DND-41 (cell line): Measurements from ENCODE around the gene PLCXD3.

Experiments used
- ATAC-seq: fragments of 200-7000 bp; cut with Tn5 transposase; 3 replicates; pipeline ENCODE4 v1.9.1; 2021; ENCODE audit warnings: low read depth; ENCODE audit not compliant: insufficient read depth
- DNase-seq: peaks from one replicate; pipeline ENCODE4 v3.0.0-alpha.2; 2020
- H2AFZ ChIP-seq: 2 replicates; pipeline ENCODE4 v1.6.0; 2012; ENCODE audit warnings: low read depth, low read length
- H3K27ac ChIP-seq: 2 replicates; pipeline ENCODE4 v1.5.1; 2012; ENCODE audit warnings: low read length, inconsistent platforms
- H3K27me3 ChIP-seq: fragments of 200-600 bp; sonication (generic); 2 replicates; pipeline ENCODE4 v1.6.0; 2012; ENCODE audit warnings: low read length, mild to moderate bottlenecking, inconsistent platforms; ENCODE audit not compliant: insufficient read depth, poor library complexity
- H3K36me3 ChIP-seq: 2 replicates; pipeline ENCODE4 v1.5.1; 2012; ENCODE audit warnings: low read length, inconsistent platforms; ENCODE audit not compliant: insufficient read depth
- H3K4me1 ChIP-seq: 2 replicates; pipeline ENCODE4 v1.5.1; 2012; ENCODE audit warnings: mild to moderate bottlenecking, low read length; ENCODE audit not compliant: insufficient read depth
- H3K4me2 ChIP-seq: 2 replicates; pipeline ENCODE4 v1.6.0; 2012; ENCODE audit warnings: mild to moderate bottlenecking, moderate library complexity, low read length, inconsistent platforms; ENCODE audit not compliant: insufficient read depth
- H3K4me3 ChIP-seq, 2 experiments: fragments of 200-600 bp in 1 of 2; shearing (Covaris generic) in 1 of 2; 2 replicates each; pipeline ENCODE4 v1.5.1; 2012 to 2016; ENCODE audit warnings: inconsistent platforms in 2 of 2, low read length in 2 of 2, mild to moderate bottlenecking in 2 of 2, low read depth in 1 of 2, moderate library complexity in 1 of 2
- H3K79me2 ChIP-seq: 2 replicates; pipeline ENCODE4 v1.6.0; 2012; ENCODE audit warnings: low read length, inconsistent platforms; ENCODE audit not compliant: insufficient read depth
- H3K9ac ChIP-seq: 2 replicates; pipeline ENCODE4 v1.6.0; 2012; ENCODE audit warnings: low read depth, mild to moderate bottlenecking, inconsistent platforms, low read length, moderate library complexity
- H3K9me3 ChIP-seq: 2 replicates; pipeline ENCODE4 v1.5.1; 2012; ENCODE audit warnings: low read length, moderate library complexity, mild to moderate bottlenecking, inconsistent platforms; ENCODE audit not compliant: insufficient read depth, severe bottlenecking
- H4K20me1 ChIP-seq: 2 replicates; pipeline ENCODE4 v1.6.0; 2012; ENCODE audit warnings: low read length; ENCODE audit not compliant: insufficient read depth
- EZH2 ChIP-seq: IDR thresholded peaks from 3 replicates; pipeline ENCODE4 v1.6.1; 2012; ENCODE audit warnings: borderline replicate concordance, low read depth, mild to moderate bottlenecking, moderate library complexity, low read length, inconsistent platforms; ENCODE audit not compliant: severe bottlenecking
- TF ChIP-seq, protein P1 (sequence below): IDR thresholded peaks from 2 replicates; pipeline ENCODE4 v1.5.1; 2012; ENCODE audit warnings: borderline replicate concordance, low read length, moderate library complexity, mild to moderate bottlenecking; ENCODE audit not compliant: poor library complexity, severe bottlenecking; ENCODE audit errors: extremely low read depth

Gene PLCXD3

GRCh38 chr5:41509399-41510175 is 814 bp downstream of the PLCXD3 start:
- no peaks in the 10 kb centered on the region for H3K27me3 ChIP-seq

DNA sequence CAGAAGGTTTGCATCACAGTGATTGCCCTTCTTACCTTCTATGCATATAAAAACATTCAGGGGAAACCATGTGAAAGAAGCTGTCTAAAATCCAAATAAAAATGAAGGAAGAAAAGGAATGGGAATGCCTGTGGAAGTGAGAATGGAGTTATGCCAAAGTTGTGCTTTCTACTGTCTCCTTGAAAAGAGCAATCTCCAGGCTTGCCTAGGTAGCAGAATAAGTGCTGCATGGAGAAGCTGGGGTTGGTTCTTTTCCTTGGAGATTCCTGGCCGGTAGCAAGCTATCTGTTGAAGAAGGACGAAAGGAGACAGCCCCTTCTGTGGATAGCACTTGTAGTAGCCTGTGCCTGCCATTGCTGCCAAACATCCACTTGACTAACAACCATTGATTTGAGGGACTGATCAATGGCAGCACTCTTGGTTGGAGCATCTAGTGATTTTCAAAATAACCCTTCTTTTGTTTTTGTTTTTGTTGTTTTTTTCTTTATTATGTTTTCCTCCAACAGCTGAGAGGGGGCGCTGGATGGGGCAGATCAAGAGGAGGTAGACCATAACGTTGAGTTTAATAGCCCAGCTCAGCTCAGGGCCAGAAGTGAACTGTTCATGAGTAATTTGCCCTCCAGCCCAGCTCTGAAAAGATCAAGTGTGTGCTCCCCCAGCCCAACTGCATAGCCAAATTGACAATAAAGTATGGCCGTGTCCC is 1.6 kb downstream of the PLCXD3 start:
- DNase-seq, result no peak
- ATAC-seq, result no peak
- H4K20me1 ChIP-seq, result no peaks in the 10 kb centered on the region
- no peaks in the 10 kb centered on the region for H3K36me3 ChIP-seq
- no peaks in the 10 kb centered on the region for H3K27me3 ChIP-seq
- H3K4me1 ChIP-seq, result no peaks in the 10 kb centered on the region
- H3K4me3 ChIP-seq, result no peak overlapping the region
- no peaks in the 10 kb centered on the region for H3K79me2 ChIP-seq
- no peak overlapping the region for H3K27ac ChIP-seq
- no peak overlapping the region for H2AFZ ChIP-seq
- no peak overlapping the region for H3K9ac ChIP-seq
- TF ChIP-seq EZH2, result no peak
- TF ChIP-seq, protein P1, sequence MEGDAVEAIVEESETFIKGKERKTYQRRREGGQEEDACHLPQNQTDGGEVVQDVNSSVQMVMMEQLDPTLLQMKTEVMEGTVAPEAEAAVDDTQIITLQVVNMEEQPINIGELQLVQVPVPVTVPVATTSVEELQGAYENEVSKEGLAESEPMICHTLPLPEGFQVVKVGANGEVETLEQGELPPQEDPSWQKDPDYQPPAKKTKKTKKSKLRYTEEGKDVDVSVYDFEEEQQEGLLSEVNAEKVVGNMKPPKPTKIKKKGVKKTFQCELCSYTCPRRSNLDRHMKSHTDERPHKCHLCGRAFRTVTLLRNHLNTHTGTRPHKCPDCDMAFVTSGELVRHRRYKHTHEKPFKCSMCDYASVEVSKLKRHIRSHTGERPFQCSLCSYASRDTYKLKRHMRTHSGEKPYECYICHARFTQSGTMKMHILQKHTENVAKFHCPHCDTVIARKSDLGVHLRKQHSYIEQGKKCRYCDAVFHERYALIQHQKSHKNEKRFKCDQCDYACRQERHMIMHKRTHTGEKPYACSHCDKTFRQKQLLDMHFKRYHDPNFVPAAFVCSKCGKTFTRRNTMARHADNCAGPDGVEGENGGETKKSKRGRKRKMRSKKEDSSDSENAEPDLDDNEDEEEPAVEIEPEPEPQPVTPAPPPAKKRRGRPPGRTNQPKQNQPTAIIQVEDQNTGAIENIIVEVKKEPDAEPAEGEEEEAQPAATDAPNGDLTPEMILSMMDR, result no peak
- H3K4me2 ChIP-seq, result no peak overlapping the region
- H3K9me3 ChIP-seq, result no peaks in the 10 kb centered on the region

More at GRCh38 chr5:41509399-41510175, 814 bp downstream of the PLCXD3 start:
- Histone ChIP-seq H3K4me2 (no peak overlapping the region), H3K36me3 (no peaks in the 10 kb centered on the region), H3K4me3 (no peak overlapping the region), H3K4me1 (no peaks in the 10 kb centered on the region), H3K9me3 (no peaks in the 10 kb centered on the region), H3K9ac (no peak overlapping the region), H2AFZ (no peak overlapping the region), H4K20me1 (no peaks in the 10 kb centered on the region), H3K79me2 (no peaks in the 10 kb centered on the region), H3K27ac (no peak overlapping the region)
- TF ChIP-seq, protein P1, result no peak
- no peak for TF ChIP-seq EZH2
- DNase-seq, result no peak
- no peak for ATAC-seq

DNA sequence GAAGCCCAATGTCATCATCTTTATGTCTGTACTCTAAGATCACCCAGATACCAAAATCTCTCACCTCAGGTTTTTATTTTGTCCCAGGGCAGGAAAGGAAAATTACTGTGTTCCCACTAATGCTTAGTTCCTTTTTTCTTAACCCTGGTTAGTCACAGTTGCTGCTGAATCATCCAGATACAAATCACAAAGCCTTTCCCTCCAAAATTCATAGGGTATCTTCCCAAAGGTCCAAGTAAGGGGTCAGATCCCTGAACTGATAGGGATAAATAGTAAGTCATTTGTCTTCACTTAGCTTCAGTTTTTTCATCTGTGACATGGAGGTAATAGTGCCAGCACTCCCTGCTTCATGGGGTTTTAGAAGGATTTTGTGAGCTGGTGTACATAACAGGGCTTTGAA is 2.2 kb downstream of the PLCXD3 start:
- Histone ChIP-seq H3K36me3 (no peaks in the 10 kb centered on the region), H3K9ac (no peak overlapping the region), H3K27ac (no peak overlapping the region), H3K4me3 (no peak overlapping the region), H4K20me1 (no peaks in the 10 kb centered on the region), H3K4me1 (no peaks in the 10 kb centered on the region), H3K79me2 (no peaks in the 10 kb centered on the region), H2AFZ (no peak overlapping the region), H3K27me3 (no peaks in the 10 kb centered on the region), H3K9me3 (no peaks in the 10 kb centered on the region), H3K4me2 (no peak overlapping the region)
- DNase-seq (no peak), ATAC-seq (no peak)
- no peak for TF ChIP-seq EZH2
- TF ChIP-seq, protein P1, result no peak
